Activated CD8-positive, alpha-beta memory T cell treated with anti-CD3 and anti-CD28 coated beads, Interleukin-2, amount 10 ng/mL, durations not matched to agents 7 days and 5 days (primary cell): ENCODE data around the gene NUP210L. TPM values are rescaled to one million over a fixed set of nuclear protein-coding genes. Genes with fewer than 3 reads are reported as not detected.
"Not testable (repeated sequence)": the region's sequence is repeated elsewhere in the genome, so short reads cannot be mapped to it uniquely, and the experiment has no call there.

Experiments
- ATAC-seq: fragments of 150-1000 bp; cut with Tn5 transposase; one replicate; pipeline ENCODE4 v1.10.0; 2021; ENCODE audit warnings: moderate library complexity
- CTCF ChIA-PET: fragments of 350-600 bp; sonication (Branson Sonifier 250); formaldehyde crosslinking; loops from one replicate; lab custom pipeline; 2021; ENCODE audit warnings: antibody characterized with exemption; lab: Charles Lee
- DNase-seq: peaks from one replicate; pipeline ENCODE4 v3.0.0-alpha.2; 2020
- H3K27ac Mint-ChIP-seq: one replicate; pipeline ENCODE4 v1.8.0; 2021; ENCODE audit warnings: mild to moderate bottlenecking, mixed read lengths
- H3K27me3 Mint-ChIP-seq: one replicate; pipeline ENCODE4 v1.8.0; 2021; ENCODE audit warnings: mixed read lengths
- H3K36me3 Mint-ChIP-seq: one replicate; pipeline ENCODE4 v1.8.0; 2021; ENCODE audit warnings: mild to moderate bottlenecking, mixed read lengths
- H3K4me1 Mint-ChIP-seq: one replicate; pipeline ENCODE4 v1.8.0; 2021; ENCODE audit warnings: mixed read lengths
- H3K4me3 Mint-ChIP-seq: one replicate; pipeline ENCODE4 v1.8.0; 2021; ENCODE audit warnings: mild to moderate bottlenecking, moderate library complexity, mixed read lengths
- H3K9me3 Mint-ChIP-seq: one replicate; pipeline ENCODE4 v1.8.0; 2022; ENCODE audit warnings: low read depth, mixed read lengths
- total RNA-seq, 2 experiments: library from RNA; stranded (reverse); gene quantifications; one replicate each; pipeline ENCODE4 v1.2.3, GENCODE V29; 2021

NUP210L gene
- total RNA-seq, 2 experiments from 2014 or later = 0.09 TPM; not detected in 1

- no peak for ATAC-seq
- Mint-ChIP-seq H3K9me3 (peaks cover 1% of the 10 kb centered on the region), H3K27me3 (no peaks in the 10 kb centered on the region), H3K4me1 (peaks cover 35% of the 10 kb centered on the region), H3K36me3 (peaks cover 43% of the 10 kb centered on the region), H3K27ac (peak overlapping the region; percentile 99), H3K4me3 (peak overlapping the region; percentile 98)
- no peak for DNase-seq
- CTCF ChIA-PET = interaction anchor here (1.0 to 2.4 kb wide), 4 partner anchors 9 to 320 kb away, joined by 3 to 18 read pairs (median 5); partner anchors contain the start of gene JTB
Measured at GRCh38 chr1:153991806-153992205, 163.1 kb downstream of the NUP210L start.

- ATAC-seq (no peak), DNase-seq (no peak)
- Mint-ChIP-seq H3K36me3 (peaks cover 43% of the 10 kb centered on the region), H3K27ac (peak overlapping the region; percentile 99), H3K9me3 (peaks cover 1% of the 10 kb centered on the region), H3K27me3 (no peaks in the 10 kb centered on the region), H3K4me1 (peaks cover 40% of the 10 kb centered on the region), H3K4me3 (peak overlapping the region; percentile 98)
- CTCF ChIA-PET = interaction anchor here (1.0 to 3.2 kb wide), 6 partner anchors 10 to 320 kb away, joined by 3 to 18 read pairs (median 5); partner anchors contain the start of genes JTB and SLC39A1
Measured at GRCh38 chr1:153991151-153991630, 163.7 kb downstream of the NUP210L start.

GRCh38 chr1:153990468-153991150, 164.3 kb downstream of the NUP210L start, which contains the start of gene RPS27:
RPS27 (plus strand) TSS chr1:153990762; CDS start chr1:153990797, 35 bp downstream.
- H3K4me1 Mint-ChIP-seq = peaks cover 45% of the 10 kb centered on the region
- peak; percentile 95 for DNase-seq
- peak; percentile 82 for ATAC-seq
- peak within 1 kb of the TSS; percentile 98 for H3K4me3 Mint-ChIP-seq
- H3K27ac Mint-ChIP-seq = peak within 1 kb of the TSS; percentile 99
- CTCF ChIA-PET = interaction anchor here (1.0 to 3.2 kb wide), 7 partner anchors 13 to 319 kb away, joined by 3 to 18 read pairs (median 4); partner anchors contain the start of genes JTB and SLC39A1
- peaks cover 1% of the 10 kb centered on the region for H3K9me3 Mint-ChIP-seq
- H3K36me3 Mint-ChIP-seq = peaks cover 42% of the 10 kb centered on the region
- no peaks in the 10 kb centered on the region for H3K27me3 Mint-ChIP-seq

- no peak overlapping the region for H3K4me3 Mint-ChIP-seq
- peaks cover 22% of the 10 kb centered on the region for H3K36me3 Mint-ChIP-seq
- no peaks in the 10 kb centered on the region for H3K27me3 Mint-ChIP-seq
- H3K27ac Mint-ChIP-seq = peak overlapping the region; percentile 87
- ATAC-seq (no peak), DNase-seq (no peak)
- peaks cover 51% of the 10 kb centered on the region for H3K4me1 Mint-ChIP-seq
- H3K9me3 Mint-ChIP-seq = peaks cover 1% of the 10 kb centered on the region
- CTCF ChIA-PET = interaction anchor here (1.1 to 4.9 kb wide), 21 partner anchors 12 to 477 kb away, joined by 3 to 96 read pairs (median 11); partner anchors contain the start of genes CREB3L4, DENND4B, GATAD2B and ILF2
Measured at GRCh38 chr1:153987621-153988020, 167.3 kb downstream of the NUP210L start.

- DNase-seq (no peak), ATAC-seq (no peak)
- Mint-ChIP-seq H3K4me3 (peak within 1 kb of the TSS; percentile 62), H3K9me3 (peaks cover 1% of the 10 kb centered on the region), H3K4me1 (peaks cover 38% of the 10 kb centered on the region), H3K27ac (peak within 1 kb of the TSS; percentile 87), H3K36me3 (peaks cover 9% of the 10 kb centered on the region), H3K27me3 (no peaks in the 10 kb centered on the region)
- CTCF ChIA-PET = interaction anchor here (0.8 to 4.9 kb wide), 33 partner anchors 10 to 490 kb away, joined by 3 to 96 read pairs (median 8); partner anchors contain the start of genes CREB3L4, DENND4B, GATAD2B and ILF2
Measured at GRCh38 chr1:153985941-153986761, 168.7 kb downstream of the NUP210L start, which contains the start of gene RAB13. RAB13 (minus strand) TSS chr1:153986339; CDS start chr1:153986236, 103 bp downstream.

GRCh38 chr1:153985341-153985912, 169.4 kb downstream of the NUP210L start:
- Mint-ChIP-seq H3K36me3 (peaks cover 3% of the 10 kb centered on the region), H3K4me3 (peak overlapping the region; percentile 62), H3K27me3 (no peaks in the 10 kb centered on the region), H3K9me3 (peaks cover 1% of the 10 kb centered on the region), H3K27ac (peak overlapping the region; percentile 60), H3K4me1 (peaks cover 35% of the 10 kb centered on the region)
- CTCF ChIA-PET = interaction anchor here (0.5 to 4.9 kb wide), 21 partner anchors 10 to 489 kb away, joined by 3 to 96 read pairs (median 8); partner anchors contain the start of genes CREB3L4, DENND4B, GATAD2B and ILF2
- DNase-seq (no peak), ATAC-seq (no peak)

GRCh38 chr1:153984123-153984894, 170.6 kb downstream of the NUP210L start:
- H3K9me3 Mint-ChIP-seq = no peaks in the 10 kb centered on the region
- DNase-seq = no peak
- ATAC-seq = no peak
- no peaks in the 10 kb centered on the region for H3K36me3 Mint-ChIP-seq
- H3K4me1 Mint-ChIP-seq = peaks cover 29% of the 10 kb centered on the region
- no peaks in the 10 kb centered on the region for H3K27me3 Mint-ChIP-seq
- no peak overlapping the region for H3K27ac Mint-ChIP-seq
- CTCF ChIA-PET = interaction anchor here (0.8 to 4.9 kb wide), 6 partner anchors 14 to 209 kb away, joined by 3 to 96 read pairs (median 5); partner anchors contain the start of genes CREB3L4, DENND4B and SLC27A3
- no peak overlapping the region for H3K4me3 Mint-ChIP-seq

- CTCF ChIA-PET = interaction anchor here (0.8 kb wide), 1 partner anchor 35 kb away, joined by 4 read pairs; the partner anchor contains the start of gene DENND4B
- H3K4me3 Mint-ChIP-seq, H3K9me3 Mint-ChIP-seq, H3K27ac Mint-ChIP-seq, H3K27me3 Mint-ChIP-seq, H3K36me3 Mint-ChIP-seq, DNase-seq, ATAC-seq: not testable (repeated sequence)
- H3K4me1 Mint-ChIP-seq = peaks cover 32% of the 10 kb centered on the region
Measured at GRCh38 chr1:153981735-153982134, 173.1 kb downstream of the NUP210L start.

- not testable (repeated sequence) for H3K27me3 Mint-ChIP-seq, H3K27ac Mint-ChIP-seq, ATAC-seq, DNase-seq, H3K9me3 Mint-ChIP-seq
- H3K4me1 Mint-ChIP-seq = peaks cover 33% of the 10 kb centered on the region
- H3K36me3 Mint-ChIP-seq = peaks cover 26% of the 10 kb centered on the region
- peak overlapping the region; percentile 95 for H3K4me3 Mint-ChIP-seq
- CTCF ChIA-PET = interaction anchor here (0.8 to 6.4 kb wide), 9 partner anchors 7 to 301 kb away, joined by 4 to 65 read pairs (median 16); partner anchors contain the start of genes CREB3L4, CRTC2, DENND4B and RAB13
Measured at GRCh38 chr1:153979091-153979490, 175.8 kb downstream of the NUP210L start.

GRCh38 chr1:153978274-153978909, 176.5 kb downstream of the NUP210L start:
- DNase-seq (no peak), ATAC-seq (no peak)
- peak overlapping the region; percentile 87 for H3K27ac Mint-ChIP-seq
- H3K4me3 Mint-ChIP-seq = peak overlapping the region; percentile 95
- H3K4me1 Mint-ChIP-seq = peaks cover 34% of the 10 kb centered on the region
- no peaks in the 10 kb centered on the region for H3K9me3 Mint-ChIP-seq
- H3K36me3 Mint-ChIP-seq = peaks cover 28% of the 10 kb centered on the region
- no peaks in the 10 kb centered on the region for H3K27me3 Mint-ChIP-seq
- CTCF ChIA-PET = interaction anchor here (0.8 to 6.4 kb wide), 16 partner anchors 8 to 301 kb away, joined by 3 to 65 read pairs (median 5); partner anchors contain the start of genes CREB3L4, CRTC2, DENND4B and RAB13
